Stomach (tissue), 4 donors: ENCODE measurements around the gene CDC37L1.

ENCODE experiments used
- EP300 ChIP-seq: sonication (generic); formaldehyde crosslinking; IDR thresholded peaks from one replicate; pipeline ENCODE4 v1.6.1; 2017; ENCODE audit warnings: antibody characterized with exemption
- TF ChIP-seq, protein P1 (sequence below), 7 experiments: fragments of 450-650 bp in 4 of 7; fragments of 200-600 bp in 3 of 7; sonication (generic) in 3 of 7; IDR thresholded peaks; one replicate each; pipeline ENCODE4 v1.5.1; 2016 to 2019; ENCODE audit warnings: antibody characterized with exemption in 7 of 7, control low read depth in 2 of 7, mild to moderate bottlenecking in 1 of 7

DNA sequence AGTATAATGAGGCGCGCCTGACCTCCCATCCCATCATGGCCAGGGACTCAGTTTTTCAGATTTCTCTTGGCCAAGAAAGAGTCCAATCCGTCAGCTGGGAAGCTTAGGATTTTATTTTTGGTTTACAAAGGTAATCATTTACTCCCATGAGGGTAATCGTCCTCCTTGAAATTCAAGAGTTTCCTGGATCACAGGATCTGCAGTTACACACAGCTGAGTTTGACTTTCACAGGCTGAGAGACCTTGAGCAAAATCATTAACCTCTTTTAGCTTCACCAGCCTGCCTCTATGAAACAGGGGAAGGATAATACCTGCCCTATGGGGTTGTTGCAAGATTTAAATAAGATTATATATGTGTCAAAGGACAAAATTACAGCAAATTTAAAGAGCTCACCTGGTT is 77.1 kb downstream of the CDC37L1 start:
- TF ChIP-seq EP300: no peak
- TF ChIP-seq, protein P1, sequence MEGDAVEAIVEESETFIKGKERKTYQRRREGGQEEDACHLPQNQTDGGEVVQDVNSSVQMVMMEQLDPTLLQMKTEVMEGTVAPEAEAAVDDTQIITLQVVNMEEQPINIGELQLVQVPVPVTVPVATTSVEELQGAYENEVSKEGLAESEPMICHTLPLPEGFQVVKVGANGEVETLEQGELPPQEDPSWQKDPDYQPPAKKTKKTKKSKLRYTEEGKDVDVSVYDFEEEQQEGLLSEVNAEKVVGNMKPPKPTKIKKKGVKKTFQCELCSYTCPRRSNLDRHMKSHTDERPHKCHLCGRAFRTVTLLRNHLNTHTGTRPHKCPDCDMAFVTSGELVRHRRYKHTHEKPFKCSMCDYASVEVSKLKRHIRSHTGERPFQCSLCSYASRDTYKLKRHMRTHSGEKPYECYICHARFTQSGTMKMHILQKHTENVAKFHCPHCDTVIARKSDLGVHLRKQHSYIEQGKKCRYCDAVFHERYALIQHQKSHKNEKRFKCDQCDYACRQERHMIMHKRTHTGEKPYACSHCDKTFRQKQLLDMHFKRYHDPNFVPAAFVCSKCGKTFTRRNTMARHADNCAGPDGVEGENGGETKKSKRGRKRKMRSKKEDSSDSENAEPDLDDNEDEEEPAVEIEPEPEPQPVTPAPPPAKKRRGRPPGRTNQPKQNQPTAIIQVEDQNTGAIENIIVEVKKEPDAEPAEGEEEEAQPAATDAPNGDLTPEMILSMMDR (IDR thresholded peaks at IDR 0.05): no peak
